GM12874 (cell line): ENCODE results near the gene EED.

Experiments
- TF ChIP-seq, protein P1 (sequence below): IDR thresholded peaks from 2 replicates; pipeline ENCODE4 v1.5.1; 2011; ENCODE audit warnings: low read depth, mild to moderate bottlenecking, control low read depth, low read length, moderate library complexity; ENCODE audit not compliant: insufficient read depth

EED gene

GRCh38 chr11:86209806-86210657, 34.5 kb upstream of the EED start:
- TF ChIP-seq, protein P1, sequence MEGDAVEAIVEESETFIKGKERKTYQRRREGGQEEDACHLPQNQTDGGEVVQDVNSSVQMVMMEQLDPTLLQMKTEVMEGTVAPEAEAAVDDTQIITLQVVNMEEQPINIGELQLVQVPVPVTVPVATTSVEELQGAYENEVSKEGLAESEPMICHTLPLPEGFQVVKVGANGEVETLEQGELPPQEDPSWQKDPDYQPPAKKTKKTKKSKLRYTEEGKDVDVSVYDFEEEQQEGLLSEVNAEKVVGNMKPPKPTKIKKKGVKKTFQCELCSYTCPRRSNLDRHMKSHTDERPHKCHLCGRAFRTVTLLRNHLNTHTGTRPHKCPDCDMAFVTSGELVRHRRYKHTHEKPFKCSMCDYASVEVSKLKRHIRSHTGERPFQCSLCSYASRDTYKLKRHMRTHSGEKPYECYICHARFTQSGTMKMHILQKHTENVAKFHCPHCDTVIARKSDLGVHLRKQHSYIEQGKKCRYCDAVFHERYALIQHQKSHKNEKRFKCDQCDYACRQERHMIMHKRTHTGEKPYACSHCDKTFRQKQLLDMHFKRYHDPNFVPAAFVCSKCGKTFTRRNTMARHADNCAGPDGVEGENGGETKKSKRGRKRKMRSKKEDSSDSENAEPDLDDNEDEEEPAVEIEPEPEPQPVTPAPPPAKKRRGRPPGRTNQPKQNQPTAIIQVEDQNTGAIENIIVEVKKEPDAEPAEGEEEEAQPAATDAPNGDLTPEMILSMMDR = no peak

DNA sequence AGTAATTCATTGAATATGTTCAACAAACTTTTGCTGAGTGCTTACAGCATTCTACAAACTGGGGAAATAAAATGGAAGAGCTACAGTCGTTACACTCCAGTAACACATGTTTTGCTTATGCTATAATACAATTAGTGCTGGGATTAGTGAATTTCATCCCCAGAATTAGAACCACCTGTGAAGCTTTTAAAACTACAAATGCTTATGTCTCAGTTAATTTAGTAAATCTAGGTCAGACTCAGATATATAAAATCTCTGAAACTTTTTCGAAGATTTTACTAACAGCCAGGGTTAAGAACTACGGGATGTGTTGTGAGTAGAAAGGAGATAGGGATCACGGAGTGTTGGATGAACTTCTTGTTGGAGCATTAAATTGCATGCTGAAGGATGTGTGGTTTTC, 33.7 kb upstream of the EED start:
- TF ChIP-seq, protein P1 = no peak

GRCh38 chr11:86211619-86212018, 32.9 kb upstream of the EED start:
- TF ChIP-seq, protein P1 = no peak

GRCh38 chr11:86212019-86212611, 32.4 kb upstream of the EED start:
- TF ChIP-seq, protein P1 = no peak

DNA sequence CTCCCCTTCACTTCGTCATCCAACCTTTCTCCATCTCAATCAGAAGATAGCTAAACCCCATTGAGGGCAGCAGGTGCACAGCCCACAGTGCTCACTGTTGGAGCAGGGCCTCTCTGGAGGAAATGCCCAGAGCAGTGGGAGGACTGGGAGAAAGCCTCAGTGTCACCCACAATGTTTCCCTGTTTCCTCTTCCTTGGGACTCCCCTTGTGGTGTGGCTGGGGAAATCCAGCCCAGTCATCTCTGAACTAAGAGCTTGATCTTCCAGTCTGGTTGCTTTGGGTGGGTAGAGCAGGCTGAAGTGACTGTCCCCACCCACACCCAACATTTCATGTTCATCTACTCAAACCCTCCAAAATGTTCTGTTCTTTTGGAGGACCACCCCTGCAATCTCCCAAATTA, 29.8 kb upstream of the EED start:
- TF ChIP-seq, protein P1 = no peak

- TF ChIP-seq, protein P1 = peak; percentile 84
These were observed 26.1 kb upstream of the EED start for GRCh38 chr11:86218125-86219084.
